ENCODE measurements around the gene STX8.

GRCh38 chr17:9249245-9249953 is 326.2 kb downstream of the STX8 start:
- TF ChIP-seq BACH1 (tag; IDR thresholded peaks at IDR 0.05) = no peak
- TF ChIP-seq TARDBP (IDR thresholded peaks at IDR 0.05) = no peak
- TF ChIP-seq SP2 (IDR thresholded peaks at IDR 0.05; ENCODE audit: extremely low read depth, low read depth, low read length, poor library complexity, severe bottlenecking) = no peak
- TF ChIP-seq ZFX (CRISPR knock-in tag; IDR thresholded peaks at IDR 0.05) = no peak
- no peak for TF ChIP-seq FOXA1 (IDR thresholded peaks at IDR 0.05; ENCODE audit: borderline replicate concordance)
